Adrenal gland (tissue), 5 donors: ENCODE data around the gene PRORP.

ENCODE experiments used
- POLR2A ChIP-seq, 2 donors: fragments of 450-650 bp; IDR thresholded peaks; one replicate each; pipeline ENCODE4 v1.6.1; 2017; ENCODE audit warnings: antibody characterized with exemption in 2 of 2, mild to moderate bottlenecking in 2 of 2, moderate library complexity in 1 of 2
- TF ChIP-seq, protein P1 (sequence below), 6 experiments: fragments of 450-650 bp in 4 of 6; fragments of 200-600 bp in 2 of 6; sonication (generic) in 1 of 6; IDR thresholded peaks; 1 replicate in 5 of 6; 2 replicates in 1 of 6; pipeline versions ENCODE4 v1.5.1 to v1.8.0; 2016 to 2021; ENCODE audit warnings: antibody characterized with exemption in 6 of 6, mild to moderate bottlenecking in 2 of 6, moderate library complexity in 1 of 6
- donor health status: DM: no; HTN: no; CAD: no.

DNA sequence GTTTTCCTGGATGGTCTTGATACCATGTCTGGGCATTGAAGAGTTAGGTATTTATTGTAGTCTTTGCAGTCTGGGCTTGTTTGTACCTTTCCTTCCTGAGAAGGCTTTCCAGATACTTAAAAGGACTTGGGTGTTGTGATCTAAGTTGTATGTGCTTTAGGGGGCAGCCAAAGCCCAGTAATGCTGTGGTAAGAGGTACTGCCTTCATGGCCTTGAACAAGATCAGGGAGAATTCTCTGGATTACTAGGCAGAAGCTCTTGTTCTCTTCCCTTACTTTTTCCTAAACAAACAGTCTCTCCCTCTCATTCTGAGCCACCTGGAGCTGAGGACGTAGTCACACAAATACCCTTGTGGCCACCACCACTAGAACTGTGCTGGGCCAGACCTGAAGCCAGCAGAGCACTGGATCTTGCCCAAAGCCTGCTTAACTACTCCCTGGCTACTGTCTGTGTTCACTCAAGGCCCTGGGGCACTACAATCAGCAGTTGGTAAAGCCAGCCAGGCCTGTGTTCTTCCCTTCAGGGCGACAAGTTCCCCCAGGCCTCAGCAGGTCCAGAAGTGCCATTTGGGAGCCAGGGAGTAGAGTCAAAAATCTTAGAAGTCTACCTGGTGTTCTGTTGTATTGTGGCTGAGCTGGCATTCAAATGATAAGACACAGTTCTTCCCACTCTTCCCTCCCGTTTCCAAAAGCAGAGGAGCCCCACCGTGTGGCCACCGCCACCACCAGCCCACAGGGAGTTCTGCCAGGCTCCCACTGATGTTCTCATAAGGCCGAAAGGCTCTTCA is 11.4 kb downstream of the PRORP start:
- TF ChIP-seq, protein P1, sequence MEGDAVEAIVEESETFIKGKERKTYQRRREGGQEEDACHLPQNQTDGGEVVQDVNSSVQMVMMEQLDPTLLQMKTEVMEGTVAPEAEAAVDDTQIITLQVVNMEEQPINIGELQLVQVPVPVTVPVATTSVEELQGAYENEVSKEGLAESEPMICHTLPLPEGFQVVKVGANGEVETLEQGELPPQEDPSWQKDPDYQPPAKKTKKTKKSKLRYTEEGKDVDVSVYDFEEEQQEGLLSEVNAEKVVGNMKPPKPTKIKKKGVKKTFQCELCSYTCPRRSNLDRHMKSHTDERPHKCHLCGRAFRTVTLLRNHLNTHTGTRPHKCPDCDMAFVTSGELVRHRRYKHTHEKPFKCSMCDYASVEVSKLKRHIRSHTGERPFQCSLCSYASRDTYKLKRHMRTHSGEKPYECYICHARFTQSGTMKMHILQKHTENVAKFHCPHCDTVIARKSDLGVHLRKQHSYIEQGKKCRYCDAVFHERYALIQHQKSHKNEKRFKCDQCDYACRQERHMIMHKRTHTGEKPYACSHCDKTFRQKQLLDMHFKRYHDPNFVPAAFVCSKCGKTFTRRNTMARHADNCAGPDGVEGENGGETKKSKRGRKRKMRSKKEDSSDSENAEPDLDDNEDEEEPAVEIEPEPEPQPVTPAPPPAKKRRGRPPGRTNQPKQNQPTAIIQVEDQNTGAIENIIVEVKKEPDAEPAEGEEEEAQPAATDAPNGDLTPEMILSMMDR (IDR thresholded peaks at IDR 0.05) = no peak
- TF ChIP-seq POLR2A (IDR thresholded peaks at IDR 0.05) = no peak
